Measurements from ENCODE around the gene RPP14.
"Not testable (repeated sequence)": the region's sequence is repeated elsewhere in the genome, so short reads cannot be mapped to it uniquely, and the experiment has no call there.

RPP14 gene

GRCh38 chr3:58305882-58306711 is at the start of gene RPP14, which contains the start of gene HTD2:
Gene RPP14 (plus strand): TSS chr3:58306245. CDS start chr3:58310330, 4,085 bp downstream.
Gene HTD2 (plus strand): TSS chr3:58306520. CDS start chr3:58317614, 11,094 bp downstream.
- H3K9me3 ChIP-seq (ENCODE audit: low read length) = no peaks in the 10 kb centered on the region
- H3K4me1 ChIP-seq (ENCODE audit: insufficient read depth, low read length) = peaks cover 23% of the 10 kb centered on the region
- H3K36me3 ChIP-seq (ENCODE audit: insufficient read depth, low read length) = peaks cover 19% of the 10 kb centered on the region
- no peaks in the 10 kb centered on the region for H3K27me3 ChIP-seq (ENCODE audit: control insufficient read depth in 1 of 2, insufficient read depth in 2 of 2, low read length in 2 of 2)
- peak within 1 kb of the TSS; percentile 95 for H3K27ac ChIP-seq (ENCODE audit: low read depth, low read length)
- peak within 1 kb of the TSS; percentile 99 for H3K9ac ChIP-seq (ENCODE audit: low read length)
- H3K4me3 ChIP-seq (ENCODE audit: low read depth in 1 of 2, low read length in 2 of 2) = peak within 1 kb of the TSS; percentile 93 to 99

DNA sequence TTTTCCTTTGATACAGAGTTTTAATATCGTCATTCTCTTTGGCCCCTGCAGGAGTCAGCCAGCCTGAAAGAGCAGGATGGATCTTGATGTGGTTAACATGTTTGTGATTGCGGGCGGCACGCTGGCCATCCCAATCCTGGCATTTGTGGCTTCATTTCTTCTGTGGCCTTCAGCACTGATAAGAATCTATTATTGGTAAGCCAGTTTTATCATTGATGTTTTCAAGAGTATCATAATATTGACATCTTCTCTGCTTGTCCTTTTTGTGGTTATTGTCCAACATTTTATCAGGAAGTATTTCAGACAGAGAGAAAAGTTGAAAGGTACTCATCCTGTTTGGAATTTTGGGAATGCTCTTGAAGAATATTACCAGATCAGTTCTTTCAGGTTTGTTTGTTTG is 49.5 kb upstream of the RPP14 start:
- Histone ChIP-seq H3K27me3 (ENCODE audit: control insufficient read depth in 1 of 2, insufficient read depth in 2 of 2, low read length in 2 of 2) (no peaks in the 10 kb centered on the region), H3K4me1 (ENCODE audit: insufficient read depth, low read length) (peaks cover 24% of the 10 kb centered on the region)

DNA sequence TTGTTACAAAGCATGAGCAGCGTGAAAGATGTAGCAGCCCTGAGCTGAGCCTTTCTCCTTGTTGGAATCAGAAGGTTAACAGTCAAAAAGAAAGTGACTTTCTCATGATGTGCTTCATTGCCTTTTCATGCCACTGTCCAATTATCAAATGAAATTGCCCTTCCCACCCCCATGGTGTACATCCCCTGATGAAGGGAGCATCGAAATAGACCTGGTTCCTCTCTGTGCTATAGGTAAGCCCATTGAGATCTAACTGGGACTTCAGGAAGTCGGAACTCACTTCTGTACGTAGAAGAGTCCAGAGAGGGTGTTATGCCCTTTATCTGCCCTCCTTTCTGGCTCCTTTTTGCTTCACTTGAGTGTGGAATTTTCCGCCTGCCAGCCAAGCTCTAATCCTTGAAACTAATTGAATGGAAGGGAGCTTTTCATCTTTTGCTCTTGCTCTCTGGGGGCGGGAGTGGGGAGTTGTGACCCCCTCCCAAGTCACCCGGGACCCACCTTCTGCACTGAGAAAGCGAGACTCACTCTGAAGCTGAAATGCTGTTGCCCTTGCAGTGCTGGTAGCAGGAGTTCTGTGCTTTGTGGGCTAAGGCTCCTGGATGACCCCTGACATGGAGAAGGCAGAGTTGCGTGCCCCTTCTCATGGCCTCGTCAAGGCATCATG is 47.5 kb upstream of the RPP14 start:
- Histone ChIP-seq H3K27me3 (ENCODE audit: control insufficient read depth in 1 of 2, insufficient read depth in 2 of 2, low read length in 2 of 2) (no peaks in the 10 kb centered on the region), H3K4me1 (ENCODE audit: insufficient read depth, low read length) (peaks cover 14% of the 10 kb centered on the region), H3K36me3 (ENCODE audit: insufficient read depth, low read length) (peaks cover 10% of the 10 kb centered on the region), H3K4me3 (ENCODE audit: low read depth in 1 of 2, low read length in 2 of 2) (no peak overlapping the region), H3K27ac (ENCODE audit: low read depth, low read length) (no peak overlapping the region), H3K9me3 (ENCODE audit: low read length) (no peaks in the 10 kb centered on the region), H3K9ac (ENCODE audit: low read length) (no peak overlapping the region)

More for the DNA sequence above, 49.5 kb upstream of the RPP14 start:
- no peak overlapping the region for H3K4me3 ChIP-seq (ENCODE audit: low read depth in 1 of 2, low read length in 2 of 2)
- peaks cover 10% of the 10 kb centered on the region for H3K36me3 ChIP-seq (ENCODE audit: insufficient read depth, low read length)
- no peak overlapping the region for H3K9ac ChIP-seq (ENCODE audit: low read length)
- H3K9me3 ChIP-seq (ENCODE audit: low read length) = no peaks in the 10 kb centered on the region
- no peak overlapping the region for H3K27ac ChIP-seq (ENCODE audit: low read depth, low read length)

DNA sequence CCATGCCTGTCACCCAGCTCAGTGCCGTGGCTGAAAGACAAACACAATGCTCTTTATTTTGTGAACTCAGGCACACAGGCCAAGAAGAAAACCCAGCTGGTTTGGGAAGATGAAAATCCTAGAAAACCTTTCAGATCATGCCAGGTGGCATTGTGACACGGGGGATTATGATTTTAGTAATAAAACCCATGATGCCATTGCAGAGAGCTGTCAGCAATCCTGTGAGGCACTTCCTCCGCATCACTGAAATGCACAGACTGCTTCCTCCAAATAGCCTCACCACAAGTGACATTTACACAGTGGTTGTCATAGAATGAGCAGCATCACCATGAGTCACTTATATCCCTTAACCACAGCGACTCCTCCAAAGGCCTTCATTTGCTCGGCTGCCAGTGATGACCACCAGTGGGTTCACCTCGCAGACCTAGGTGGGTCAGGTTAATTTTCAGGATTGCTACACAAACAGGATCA is 45.7 kb upstream of the RPP14 start:
- Histone ChIP-seq H3K27me3 (ENCODE audit: control insufficient read depth in 1 of 2, insufficient read depth in 2 of 2, low read length in 2 of 2) (no peaks in the 10 kb centered on the region), H3K9ac (ENCODE audit: low read length) (no peak overlapping the region), H3K27ac (ENCODE audit: low read depth, low read length) (no peak overlapping the region), H3K4me1 (ENCODE audit: insufficient read depth, low read length) (peaks cover 5% of the 10 kb centered on the region), H3K4me3 (ENCODE audit: low read depth in 1 of 2, low read length in 2 of 2) (no peak overlapping the region), H3K36me3 (ENCODE audit: insufficient read depth, low read length) (peaks cover 10% of the 10 kb centered on the region), H3K9me3 (ENCODE audit: low read length) (no peaks in the 10 kb centered on the region)

GRCh38 chr3:58260733-58261132 is 45.3 kb upstream of the RPP14 start:
- H3K9me3 ChIP-seq (ENCODE audit: low read length) = no peaks in the 10 kb centered on the region
- H3K27ac ChIP-seq (ENCODE audit: low read depth, low read length) = no peak overlapping the region
- peaks cover 10% of the 10 kb centered on the region for H3K36me3 ChIP-seq (ENCODE audit: insufficient read depth, low read length)
- H3K9ac ChIP-seq (ENCODE audit: low read length) = no peak overlapping the region
- H3K27me3 ChIP-seq (ENCODE audit: control insufficient read depth in 1 of 2, insufficient read depth in 2 of 2, low read length in 2 of 2) = no peaks in the 10 kb centered on the region
- H3K4me3 ChIP-seq (ENCODE audit: low read depth in 1 of 2, low read length in 2 of 2) = no peak overlapping the region
- H3K4me1 ChIP-seq (ENCODE audit: insufficient read depth, low read length) = peaks cover 5% of the 10 kb centered on the region

GRCh38 chr3:58261954-58262666 is 43.9 kb upstream of the RPP14 start:
- Histone ChIP-seq H3K36me3 (ENCODE audit: insufficient read depth, low read length) (peaks cover 5% of the 10 kb centered on the region), H3K27ac (ENCODE audit: low read depth, low read length) (no peak overlapping the region), H3K9ac (ENCODE audit: low read length) (no peak overlapping the region)

DNA sequence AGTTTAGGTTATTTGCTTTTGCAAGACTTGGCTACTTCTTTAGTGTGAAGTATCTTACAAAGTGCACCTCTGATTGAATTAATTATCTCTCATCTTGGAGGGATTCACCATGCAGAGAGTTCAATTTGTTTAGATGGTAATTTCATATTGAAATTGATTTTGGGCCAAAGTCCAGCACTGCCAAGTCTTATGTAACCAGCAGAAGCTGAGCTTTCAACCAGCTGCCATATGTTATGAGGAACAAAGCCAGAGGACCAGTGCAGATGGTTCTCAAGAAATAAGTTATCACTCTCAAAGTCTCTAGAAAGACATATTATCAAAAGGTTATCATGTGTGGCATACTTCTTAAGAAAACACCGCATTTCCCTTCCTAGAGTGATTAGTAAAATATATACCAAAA is 39.5 kb upstream of the RPP14 start:
- H3K9me3 ChIP-seq (ENCODE audit: low read length) = no peaks in the 10 kb centered on the region
- no peak overlapping the region for H3K27ac ChIP-seq (ENCODE audit: low read depth, low read length)
- H3K4me3 ChIP-seq (ENCODE audit: low read depth in 1 of 2, low read length in 2 of 2) = no peak overlapping the region
- H3K9ac ChIP-seq (ENCODE audit: low read length) = no peak overlapping the region
- H3K4me1 ChIP-seq (ENCODE audit: insufficient read depth, low read length) = peaks cover 19% of the 10 kb centered on the region
- no peaks in the 10 kb centered on the region for H3K27me3 ChIP-seq (ENCODE audit: control insufficient read depth in 1 of 2, insufficient read depth in 2 of 2, low read length in 2 of 2)
- peaks cover 8% of the 10 kb centered on the region for H3K36me3 ChIP-seq (ENCODE audit: insufficient read depth, low read length)

More at GRCh38 chr3:58261954-58262666, 43.9 kb upstream of the RPP14 start:
- H3K27me3 ChIP-seq (ENCODE audit: control insufficient read depth in 1 of 2, insufficient read depth in 2 of 2, low read length in 2 of 2) = no peaks in the 10 kb centered on the region
- H3K9me3 ChIP-seq (ENCODE audit: low read length) = no peaks in the 10 kb centered on the region
- peaks cover 17% of the 10 kb centered on the region for H3K4me1 ChIP-seq (ENCODE audit: insufficient read depth, low read length)
- no peak overlapping the region for H3K4me3 ChIP-seq (ENCODE audit: low read depth in 1 of 2, low read length in 2 of 2)

- peaks cover 19% of the 10 kb centered on the region for H3K4me1 ChIP-seq (ENCODE audit: insufficient read depth, low read length)
- not testable (repeated sequence) for H3K9me3 ChIP-seq (ENCODE audit: low read length); H3K27ac ChIP-seq (ENCODE audit: low read depth, low read length); H3K36me3 ChIP-seq (ENCODE audit: insufficient read depth, low read length); H3K4me3 ChIP-seq (ENCODE audit: low read depth in 1 of 2, low read length in 2 of 2); H3K9ac ChIP-seq (ENCODE audit: low read length); H3K27me3 ChIP-seq (ENCODE audit: control insufficient read depth in 1 of 2, insufficient read depth in 2 of 2, low read length in 2 of 2)
These were observed 38.5 kb upstream of the RPP14 start for GRCh38 chr3:58267543-58267942.

GRCh38 chr3:58269356-58269755 is 36.7 kb upstream of the RPP14 start:
- Histone ChIP-seq H3K27ac (ENCODE audit: low read depth, low read length) (no peak overlapping the region), H3K9me3 (ENCODE audit: low read length) (no peaks in the 10 kb centered on the region), H3K4me1 (ENCODE audit: insufficient read depth, low read length) (peaks cover 19% of the 10 kb centered on the region), H3K9ac (ENCODE audit: low read length) (no peak overlapping the region), H3K36me3 (ENCODE audit: insufficient read depth, low read length) (peaks cover 8% of the 10 kb centered on the region), H3K27me3 (ENCODE audit: control insufficient read depth in 1 of 2, insufficient read depth in 2 of 2, low read length in 2 of 2) (no peaks in the 10 kb centered on the region), H3K4me3 (ENCODE audit: low read depth in 1 of 2, low read length in 2 of 2) (no peak overlapping the region)

DNA sequence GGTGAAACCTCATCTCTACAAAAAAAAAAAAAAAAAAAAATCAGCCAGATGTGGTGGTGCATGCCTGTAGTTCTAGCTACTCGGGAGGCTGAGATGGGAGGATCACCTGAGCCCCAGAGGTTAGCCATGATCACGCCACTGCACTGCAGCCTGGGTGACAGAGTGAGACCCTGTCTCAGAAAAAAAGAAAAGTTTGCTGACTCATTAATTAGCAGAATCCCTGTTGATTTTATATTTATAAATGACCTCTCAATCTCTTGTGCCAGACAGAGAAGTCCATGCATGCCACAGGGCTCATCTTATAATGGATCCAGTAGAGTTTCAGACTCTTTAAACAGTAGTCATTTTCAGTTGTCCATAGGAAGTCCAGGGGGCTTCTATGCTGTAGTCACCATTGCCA is 35.6 kb upstream of the RPP14 start:
- Histone ChIP-seq H3K4me3 (ENCODE audit: low read depth in 1 of 2, low read length in 2 of 2) (no peak overlapping the region), H3K9me3 (ENCODE audit: low read length) (no peaks in the 10 kb centered on the region), H3K4me1 (ENCODE audit: insufficient read depth, low read length) (peaks cover 19% of the 10 kb centered on the region), H3K9ac (ENCODE audit: low read length) (no peak overlapping the region), H3K27ac (ENCODE audit: low read depth, low read length) (no peak overlapping the region), H3K27me3 (ENCODE audit: control insufficient read depth in 1 of 2, insufficient read depth in 2 of 2, low read length in 2 of 2) (no peaks in the 10 kb centered on the region), H3K36me3 (ENCODE audit: insufficient read depth, low read length) (peaks cover 8% of the 10 kb centered on the region)

- Histone ChIP-seq H3K4me1 (ENCODE audit: insufficient read depth, low read length) (peaks cover 8% of the 10 kb centered on the region), H3K9ac (ENCODE audit: low read length) (no peak overlapping the region), H3K4me3 (ENCODE audit: low read depth in 1 of 2, low read length in 2 of 2) (no peak overlapping the region), H3K9me3 (ENCODE audit: low read length) (no peaks in the 10 kb centered on the region), H3K36me3 (ENCODE audit: insufficient read depth, low read length) (peaks cover 8% of the 10 kb centered on the region), H3K27me3 (ENCODE audit: control insufficient read depth in 1 of 2, insufficient read depth in 2 of 2, low read length in 2 of 2) (no peaks in the 10 kb centered on the region), H3K27ac (ENCODE audit: low read depth, low read length) (no peak overlapping the region)
These were observed 34.0 kb upstream of the RPP14 start for GRCh38 chr3:58271901-58272501.

Measured in muscle layer of colon (tissue), 2 donors.